Fibroblast of skin of right biceps (primary cell): ENCODE data around the gene TXNDC8.
"Not testable (repeated sequence)": the region's sequence is repeated elsewhere in the genome, so short reads cannot be mapped to it uniquely, and the experiment has no call there.

ENCODE experiments used
- DNase-seq: peaks from one replicate; pipeline ENCODE4 v3.0.0-alpha.2; 2013

Gene TXNDC8

DNA sequence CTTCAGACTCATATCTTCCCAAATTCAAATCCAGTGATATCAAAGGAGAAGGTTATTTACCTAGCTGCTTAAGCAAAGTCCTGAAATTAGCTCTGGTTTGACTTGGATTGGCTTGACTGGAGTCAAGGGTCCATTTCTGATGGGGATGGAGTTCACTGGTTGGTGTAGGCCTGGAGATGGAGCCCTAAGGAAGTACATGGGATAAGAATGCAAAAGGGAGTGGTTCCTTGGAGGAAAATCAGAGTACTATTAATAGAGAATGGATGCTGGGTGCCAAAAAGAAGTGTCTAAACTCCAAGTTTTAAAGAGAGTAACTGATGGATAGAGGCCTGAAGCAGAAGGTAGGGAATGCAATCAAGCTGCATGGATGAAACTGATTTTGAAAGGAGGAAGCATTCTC, 13.8 kb downstream of the TXNDC8 start:
- DNase-seq: no peak

DNA sequence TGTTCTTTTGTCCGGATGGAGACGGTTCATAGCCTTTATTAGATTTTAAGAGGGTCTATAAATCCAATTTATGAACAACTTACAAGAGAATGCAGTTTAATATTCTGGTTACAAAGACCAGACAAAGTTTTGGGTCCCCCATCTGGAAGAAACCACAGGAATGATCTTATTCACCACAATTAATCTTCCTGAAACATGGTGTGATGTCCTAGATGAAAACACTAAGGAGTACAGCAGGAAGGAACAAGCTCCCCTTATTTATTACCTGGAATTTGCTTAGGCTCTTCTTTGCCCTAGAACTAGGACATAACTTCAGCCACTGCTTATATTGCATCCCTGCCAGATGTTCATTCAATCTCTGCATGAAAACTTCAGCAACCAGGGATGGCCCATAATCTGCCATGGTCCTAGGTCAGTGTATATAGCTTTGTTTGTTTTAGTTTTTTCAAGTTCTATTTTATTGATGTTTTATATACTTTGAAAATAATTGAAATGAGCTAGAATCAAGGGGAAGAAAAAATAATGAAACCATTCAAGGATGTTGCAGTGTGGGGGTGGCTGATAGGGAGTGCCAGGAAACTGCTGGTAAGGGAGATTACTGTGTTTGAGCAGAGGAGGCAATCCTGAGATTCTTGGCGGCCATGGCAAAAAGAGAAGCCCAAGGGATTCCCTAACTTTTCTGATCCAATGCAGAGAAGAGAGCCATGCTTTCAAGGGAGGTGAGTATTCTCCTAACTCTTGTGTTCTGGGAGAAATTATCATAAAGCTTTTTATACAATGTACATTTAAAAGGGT, 16.8 kb downstream of the TXNDC8 start:
- DNase-seq: peak; percentile 30

DNA sequence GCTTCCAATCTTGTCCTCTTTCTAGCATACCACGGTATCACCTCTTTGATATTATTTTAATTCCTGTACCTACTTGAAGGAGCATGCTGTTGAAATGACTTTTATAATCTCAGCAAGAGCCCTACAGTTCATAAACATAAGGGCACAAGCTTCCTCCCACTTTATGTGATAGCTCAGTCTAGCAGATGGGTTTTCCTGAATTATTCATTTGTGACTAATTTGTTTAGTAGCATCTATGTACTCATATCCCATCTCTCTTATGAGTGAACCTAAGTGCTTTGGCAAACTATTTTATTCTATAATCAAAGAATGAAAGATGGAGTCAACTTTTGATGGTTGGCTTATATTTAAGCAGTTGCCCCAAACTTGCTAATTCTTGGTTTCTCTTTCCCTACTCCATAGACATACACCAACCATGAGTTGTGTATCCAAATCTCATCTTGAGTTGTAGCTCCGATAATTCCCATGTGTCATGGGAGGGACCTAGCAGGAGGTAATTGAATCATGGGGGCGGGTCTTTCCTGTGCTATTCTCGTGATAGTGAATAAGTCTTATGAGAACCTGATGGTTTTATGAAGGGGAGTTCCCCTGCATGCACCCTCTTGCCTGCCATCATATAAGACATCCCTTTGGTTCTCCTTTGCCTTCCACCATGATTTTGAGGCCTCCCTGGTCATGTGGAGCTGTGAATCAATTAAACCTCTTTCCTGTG, 17.7 kb downstream of the TXNDC8 start:
- DNase-seq: no peak

DNA sequence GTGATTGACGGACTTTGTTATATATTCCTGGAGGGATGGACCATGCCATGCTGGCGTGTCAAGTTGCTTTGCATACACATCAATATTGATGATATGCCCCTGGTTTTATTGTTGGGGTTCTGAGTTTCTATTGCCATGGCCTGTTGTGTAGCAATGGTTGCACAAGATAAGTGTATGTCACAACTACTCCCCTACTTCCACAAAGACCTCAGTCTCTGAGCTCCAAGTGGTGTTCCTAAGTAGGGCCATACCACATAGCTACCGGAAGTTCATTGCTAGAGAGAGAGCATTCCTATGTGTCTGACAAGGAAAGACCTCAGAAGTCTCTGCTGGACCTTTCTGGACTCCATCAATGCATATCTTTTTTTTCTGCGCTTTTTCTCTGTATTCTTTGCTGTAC, 19.8 kb downstream of the TXNDC8 start:
- no peak for DNase-seq

DNA sequence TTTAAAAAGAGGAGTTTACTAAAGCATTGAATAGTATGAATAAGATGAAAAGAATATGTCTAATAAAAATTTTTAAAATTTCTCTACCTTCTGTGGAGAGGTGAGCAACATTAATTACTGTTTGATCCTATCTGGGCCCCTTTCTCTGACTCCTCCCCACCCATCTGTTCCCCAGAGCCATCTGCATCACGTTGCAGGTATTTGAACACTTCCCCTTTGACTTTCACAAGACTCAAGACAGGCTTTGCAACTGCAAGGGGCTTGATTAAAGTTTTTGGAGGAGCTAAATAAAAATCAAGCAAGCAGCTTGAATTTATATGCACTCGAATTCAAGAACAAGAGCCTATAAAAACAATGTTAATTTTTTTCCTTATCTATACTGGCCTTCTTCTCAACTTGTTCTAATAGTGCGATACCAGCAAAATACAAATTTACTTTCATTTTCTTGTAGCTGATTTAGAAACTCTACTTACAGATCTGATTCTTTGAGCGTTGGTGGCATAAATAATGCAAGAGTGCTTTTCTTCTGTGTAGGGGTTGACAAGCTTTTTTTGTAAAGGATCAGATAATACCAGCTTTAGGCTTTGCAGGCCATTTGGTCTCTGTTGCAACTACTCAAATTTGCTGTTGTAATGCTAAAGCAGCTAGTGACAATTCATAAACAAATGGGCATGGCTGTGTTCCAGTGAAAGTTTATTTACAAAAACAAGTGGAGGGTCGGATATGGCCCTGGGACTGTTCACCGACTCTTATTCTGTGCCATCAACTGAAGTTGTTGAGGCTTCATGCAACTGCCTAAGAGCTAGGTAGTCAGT, 21.2 kb downstream of the TXNDC8 start:
- DNase-seq: no peak

DNA sequence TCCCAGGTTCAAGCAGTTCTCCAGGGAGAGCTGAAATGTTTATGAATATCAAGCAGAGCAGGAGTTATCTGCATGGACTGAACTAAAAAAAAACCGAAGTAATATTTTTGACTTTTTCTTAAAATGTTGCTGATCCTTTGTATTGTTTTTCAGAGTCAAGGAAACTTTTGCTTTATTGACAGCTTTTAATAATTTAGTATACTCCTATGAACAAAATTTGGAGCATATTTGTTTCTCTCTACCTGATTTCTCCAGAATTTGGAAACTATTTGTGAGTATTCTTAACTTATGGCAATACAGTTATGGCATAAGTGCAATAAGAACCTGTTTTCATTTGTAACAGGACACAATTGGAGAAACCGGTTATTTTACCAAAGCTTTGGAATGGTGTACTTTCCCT, 25.7 kb downstream of the TXNDC8 start:
- DNase-seq: not testable (repeated sequence)

DNA sequence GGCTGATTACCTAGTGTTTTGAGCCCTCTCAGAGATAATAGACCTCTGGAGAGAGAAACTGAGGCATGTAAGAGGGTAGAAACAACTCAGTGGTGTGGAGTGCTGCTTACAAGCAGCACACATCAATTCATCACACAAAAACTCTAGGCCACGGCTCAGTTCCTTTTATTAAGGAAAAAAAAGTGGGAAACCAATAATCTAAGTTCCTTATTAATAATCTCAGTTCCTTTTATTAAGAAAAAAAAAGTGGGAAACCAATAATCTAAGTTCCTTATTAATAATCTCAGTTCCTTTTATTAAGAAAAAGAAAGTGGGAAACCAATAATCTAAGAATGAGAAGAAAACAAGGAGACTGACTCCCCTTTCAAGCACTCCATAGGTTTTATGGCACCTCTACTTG, 28.0 kb downstream of the TXNDC8 start:
- no peak for DNase-seq

DNA sequence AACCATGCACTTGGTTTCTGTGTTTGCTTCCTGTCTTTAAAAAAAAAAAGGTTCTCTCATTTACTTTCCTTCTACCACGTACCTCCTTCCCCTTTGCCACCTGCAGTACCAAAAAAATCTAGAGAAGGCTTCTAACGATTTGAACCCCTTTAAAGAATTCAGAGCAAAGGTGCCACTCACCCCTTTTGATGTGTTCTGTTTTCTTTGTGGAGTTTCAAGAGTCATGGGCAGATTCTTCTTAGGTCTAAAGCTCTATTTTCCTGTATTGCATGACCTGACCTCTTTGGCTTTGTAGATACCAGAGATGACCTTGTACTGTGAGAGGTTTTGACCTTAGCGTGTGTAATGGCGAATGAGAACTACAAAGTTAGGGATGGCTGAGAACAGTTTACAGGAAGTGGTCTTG, 29.0 kb downstream of the TXNDC8 start:
- DNase-seq: no peak

DNA sequence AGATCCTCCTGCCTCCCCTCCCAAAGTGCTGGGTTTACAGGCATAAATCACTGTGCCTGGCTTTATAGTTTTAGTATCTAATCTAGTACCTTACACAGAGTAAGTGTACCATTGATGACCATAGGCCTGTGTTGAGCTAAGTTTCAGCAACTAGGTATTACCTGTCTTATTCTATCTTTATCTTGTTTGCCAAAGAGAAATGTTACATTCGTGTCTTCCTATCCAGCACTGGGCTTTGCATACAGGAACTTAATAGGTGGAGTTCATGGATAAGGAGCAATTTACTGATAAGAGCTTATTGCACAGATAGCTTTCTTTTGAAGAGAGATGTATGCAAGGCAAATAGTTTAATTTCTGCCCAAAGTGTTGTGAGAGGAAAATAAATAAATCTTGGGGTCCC, 30.5 kb downstream of the TXNDC8 start:
- DNase-seq: no peak

DNA sequence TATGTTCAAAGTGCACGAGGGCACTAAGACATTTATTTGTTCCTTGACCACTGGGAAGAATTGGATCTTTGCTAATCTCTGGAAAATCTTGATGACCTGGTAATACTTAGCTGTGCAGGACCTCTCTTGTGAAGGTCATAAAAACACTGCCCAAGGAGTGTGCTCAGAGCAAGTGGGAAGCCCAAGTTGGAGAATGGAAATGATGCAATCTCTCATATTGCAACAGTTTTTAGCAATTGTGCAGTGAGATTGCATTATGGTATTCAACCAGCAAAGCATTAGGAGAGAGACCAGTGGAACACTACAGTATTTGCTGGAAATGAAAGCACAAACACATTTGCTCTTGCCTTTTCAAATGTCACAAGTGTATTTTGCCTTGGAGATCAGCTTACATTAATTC, 34.5 kb downstream of the TXNDC8 start:
- peak; percentile 58 for DNase-seq

DNA sequence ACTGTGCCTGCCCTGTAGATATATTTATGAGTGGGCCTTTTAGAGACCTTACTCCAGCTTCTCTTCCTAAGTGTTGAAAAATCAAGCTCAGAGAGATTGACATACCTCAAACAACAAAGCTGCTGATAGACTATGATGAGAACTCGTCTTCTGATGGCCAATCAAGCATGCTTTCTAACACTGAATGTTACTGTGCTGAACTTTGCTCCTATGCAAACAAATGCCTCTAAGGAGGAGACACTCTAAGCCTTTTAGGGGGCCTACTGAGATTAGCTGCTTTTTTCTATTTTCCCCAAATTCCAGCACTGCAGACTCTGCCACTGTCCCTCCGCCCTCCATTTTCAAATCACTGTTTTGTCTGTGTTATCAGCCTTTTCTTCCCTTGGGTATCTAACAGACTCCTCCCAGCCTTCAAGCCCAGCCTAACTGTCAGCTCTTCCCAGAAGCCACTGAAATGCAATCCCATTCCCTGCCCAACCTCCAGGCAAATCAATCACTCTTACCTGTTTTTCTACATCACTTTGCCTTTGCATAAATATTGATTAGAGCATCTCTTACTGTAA, 39.5 kb downstream of the TXNDC8 start:
- no peak for DNase-seq

DNA sequence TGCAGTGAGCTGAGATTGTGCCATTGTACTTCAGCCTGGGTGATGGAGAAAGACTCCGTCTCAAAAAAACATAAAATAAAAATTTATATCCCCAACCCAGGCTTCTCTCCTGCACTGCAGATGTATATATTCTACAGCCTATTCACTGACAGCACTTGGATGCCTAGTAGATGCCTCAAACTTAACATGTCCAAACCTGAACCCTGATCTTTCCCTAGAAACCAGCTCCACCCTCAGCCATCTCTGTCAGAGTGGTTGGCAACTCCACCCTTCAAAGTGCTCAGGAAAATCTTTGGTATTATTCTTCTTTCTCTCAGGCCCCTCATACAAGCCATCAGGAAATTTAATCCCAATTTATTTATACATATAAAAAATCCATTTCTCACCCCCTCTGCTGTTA, 44.4 kb downstream of the TXNDC8 start:
- DNase-seq: no peak

DNA sequence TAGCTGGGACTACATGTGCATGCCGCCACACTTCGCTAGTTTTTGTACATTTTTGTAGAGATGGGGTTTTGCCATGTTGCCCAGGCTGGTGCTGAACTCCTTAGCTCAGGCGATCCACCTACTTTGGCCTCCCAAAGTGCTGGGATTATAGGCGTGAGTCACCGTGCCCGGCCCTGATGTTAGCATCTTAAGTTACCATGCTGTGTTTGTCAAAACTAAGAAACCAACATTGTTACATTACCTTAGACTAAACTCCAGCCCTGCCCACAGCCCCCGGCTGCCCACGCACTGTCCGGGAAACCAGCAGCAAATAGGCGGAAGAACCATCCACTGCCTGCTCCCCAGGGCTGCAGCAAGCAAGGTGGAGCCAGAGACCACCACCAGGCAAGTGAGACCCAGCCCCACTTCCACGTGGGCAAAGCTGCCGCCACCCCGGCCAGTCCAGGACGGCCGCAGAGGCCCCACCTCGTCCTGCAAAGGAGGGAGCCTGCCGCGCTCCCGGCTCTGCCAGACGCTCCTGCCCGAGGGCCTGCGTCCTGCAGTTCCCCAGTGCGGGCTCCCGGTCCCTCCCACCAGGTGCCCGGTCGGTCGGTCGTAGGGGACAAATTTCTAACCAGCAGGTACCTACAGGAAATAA, 45.6 kb downstream of the TXNDC8 start:
- no peak for DNase-seq

DNA sequence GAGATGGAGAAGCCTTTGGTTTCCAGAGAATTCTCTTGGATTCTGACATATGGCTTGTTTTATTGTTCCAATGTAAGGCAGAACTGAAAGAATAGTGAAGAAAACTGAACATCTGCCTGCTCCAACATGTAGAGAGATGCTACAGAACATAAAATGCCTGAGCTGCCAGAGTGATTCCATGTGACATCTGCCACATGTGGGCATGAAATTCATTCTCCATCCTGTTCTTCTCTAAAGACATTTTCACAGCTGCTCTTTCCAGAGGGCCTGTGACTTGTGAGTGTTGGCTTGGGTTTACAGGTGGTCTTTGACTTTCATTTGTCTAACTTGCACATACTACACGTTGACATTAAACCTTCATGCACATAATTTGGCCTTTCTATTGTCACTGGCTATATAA, 47.7 kb downstream of the TXNDC8 start:
- DNase-seq: no peak

DNA sequence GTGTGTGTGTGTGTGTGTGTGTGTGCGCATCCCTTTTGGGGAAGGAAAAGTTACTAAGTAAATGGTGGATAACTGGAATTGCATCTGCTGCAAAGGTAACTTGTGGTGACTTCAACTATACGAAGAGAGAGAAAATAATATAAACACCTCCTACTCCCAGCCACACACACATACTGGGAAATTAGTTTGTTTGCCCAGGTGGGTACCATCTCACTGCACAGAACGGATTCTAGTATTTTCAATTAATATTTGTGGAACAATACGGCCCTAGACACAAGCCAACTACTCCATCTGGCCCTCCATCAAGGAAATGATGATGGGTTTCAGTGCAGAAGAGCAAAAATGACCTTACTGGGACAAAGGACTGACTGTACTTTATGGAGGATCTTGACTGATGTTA, 49.2 kb downstream of the TXNDC8 start:
- DNase-seq: no peak

DNA sequence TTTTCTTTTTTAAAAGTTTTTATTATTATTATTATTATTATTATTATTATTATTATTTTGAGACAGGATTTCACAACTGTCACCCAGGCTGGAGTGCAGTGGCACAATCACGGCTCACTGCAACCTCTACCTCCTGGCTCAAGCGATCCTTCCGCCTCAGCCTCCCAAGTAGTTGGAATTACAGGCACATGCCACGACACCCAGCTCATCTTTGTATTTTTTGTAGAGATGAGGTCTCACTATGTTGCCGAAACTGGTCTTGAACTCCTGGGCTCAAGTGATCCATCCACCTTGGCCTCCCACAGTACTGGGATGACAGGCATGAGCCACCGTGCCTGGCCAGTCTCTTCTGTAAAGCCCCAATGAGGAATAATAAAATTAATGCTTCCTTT, 50.4 kb downstream of the TXNDC8 start:
- no peak for DNase-seq

DNA sequence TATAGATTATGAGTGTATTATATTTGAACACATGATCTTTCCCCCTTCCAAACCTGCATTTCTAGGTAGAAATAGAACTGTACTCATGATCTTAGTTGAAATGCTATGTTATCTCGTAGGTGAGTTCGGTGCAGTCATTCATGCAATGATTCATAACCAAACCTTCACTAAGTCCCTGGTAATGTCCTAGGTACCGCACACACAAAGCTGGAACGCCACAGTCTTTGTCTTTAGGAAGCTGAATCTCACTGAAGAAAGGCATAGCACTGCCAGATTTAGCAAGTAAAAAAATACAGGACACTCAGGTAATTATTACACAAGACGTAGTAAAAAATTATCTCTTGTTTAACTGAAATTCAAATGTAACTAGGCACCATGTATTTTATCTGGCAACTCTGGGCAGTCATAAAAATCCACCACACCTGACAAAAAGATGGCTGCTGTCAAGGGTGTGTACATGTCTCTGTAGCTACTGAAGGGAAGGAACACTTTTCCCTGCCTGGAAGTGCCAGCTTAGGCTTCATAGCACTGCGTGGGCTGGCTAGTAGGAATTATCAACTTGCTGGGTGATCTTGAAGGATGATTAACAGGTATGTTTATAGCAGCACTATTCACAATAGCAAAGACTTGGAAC, 53.3 kb downstream of the TXNDC8 start:
- DNase-seq: no peak

DNA sequence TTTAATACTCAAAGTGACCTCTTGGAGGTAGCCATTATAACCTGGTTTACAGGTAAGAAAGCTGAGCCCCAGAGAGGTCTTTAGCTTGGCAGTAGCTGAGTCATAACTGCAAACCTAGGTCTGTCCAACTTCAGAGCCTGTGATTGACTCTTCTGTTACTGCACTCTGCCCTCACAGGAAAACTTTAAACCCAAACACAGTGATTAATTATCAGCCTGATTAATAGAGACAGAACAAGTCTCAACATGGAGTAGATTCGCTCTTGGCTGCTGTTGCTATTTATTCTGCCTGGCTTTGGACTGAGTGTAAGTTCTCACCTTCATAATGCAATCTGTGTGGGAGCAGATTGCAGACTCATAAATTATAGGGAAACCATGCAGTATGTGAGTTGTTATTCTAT, 53.9 kb downstream of the TXNDC8 start:
- DNase-seq: no peak

DNA sequence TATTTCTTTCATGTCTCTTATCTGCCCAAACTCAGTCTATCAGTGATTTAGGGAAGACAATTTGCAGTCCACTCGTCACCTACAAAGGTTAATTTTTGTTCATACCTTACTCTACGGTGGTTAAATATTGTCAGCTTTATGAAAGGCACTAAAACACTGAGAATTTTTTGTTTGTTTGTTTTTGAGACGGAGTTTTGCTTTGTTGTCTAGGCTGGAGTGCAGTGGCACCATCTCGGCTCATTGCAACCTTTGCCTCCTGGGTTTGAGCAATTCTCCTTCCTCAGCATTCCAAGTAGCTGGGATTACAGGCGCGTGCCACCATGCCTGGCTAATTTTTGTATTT, 55.0 kb downstream of the TXNDC8 start:
- DNase-seq: no peak

DNA sequence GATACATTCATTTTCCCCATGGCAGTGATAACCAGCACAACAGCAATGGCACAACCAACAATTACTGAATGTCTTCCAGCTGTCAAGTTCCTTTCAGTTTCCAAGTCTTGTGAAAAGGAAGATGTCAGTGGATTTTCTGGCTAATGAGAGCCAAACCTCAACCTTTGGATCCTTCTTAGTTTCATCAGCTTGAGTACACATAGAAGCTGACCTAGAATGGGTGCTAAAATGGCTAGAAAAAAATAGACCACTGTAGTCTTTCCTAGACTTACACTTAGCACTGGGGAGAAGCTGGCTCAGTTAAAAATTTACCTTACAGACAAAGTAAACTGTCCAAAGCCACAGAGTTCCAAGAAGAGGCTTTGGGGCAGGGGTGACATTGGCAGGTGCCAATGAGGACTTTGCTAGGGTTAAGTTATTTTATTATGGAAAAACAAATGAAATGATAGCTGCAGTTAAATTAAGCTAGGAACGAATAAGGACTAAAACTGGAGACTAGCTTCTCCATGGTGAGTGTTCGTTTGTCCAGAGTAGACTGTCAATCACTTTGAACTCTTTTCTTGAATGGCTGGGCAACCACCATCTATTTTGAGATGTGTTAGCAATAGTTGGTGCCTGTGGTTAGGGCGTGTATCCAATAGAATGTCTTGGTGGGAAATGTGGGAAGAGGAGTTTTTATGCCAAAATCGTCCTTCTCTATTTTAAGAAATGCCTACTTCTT, 55.5 kb downstream of the TXNDC8 start:
- no peak for DNase-seq

DNA sequence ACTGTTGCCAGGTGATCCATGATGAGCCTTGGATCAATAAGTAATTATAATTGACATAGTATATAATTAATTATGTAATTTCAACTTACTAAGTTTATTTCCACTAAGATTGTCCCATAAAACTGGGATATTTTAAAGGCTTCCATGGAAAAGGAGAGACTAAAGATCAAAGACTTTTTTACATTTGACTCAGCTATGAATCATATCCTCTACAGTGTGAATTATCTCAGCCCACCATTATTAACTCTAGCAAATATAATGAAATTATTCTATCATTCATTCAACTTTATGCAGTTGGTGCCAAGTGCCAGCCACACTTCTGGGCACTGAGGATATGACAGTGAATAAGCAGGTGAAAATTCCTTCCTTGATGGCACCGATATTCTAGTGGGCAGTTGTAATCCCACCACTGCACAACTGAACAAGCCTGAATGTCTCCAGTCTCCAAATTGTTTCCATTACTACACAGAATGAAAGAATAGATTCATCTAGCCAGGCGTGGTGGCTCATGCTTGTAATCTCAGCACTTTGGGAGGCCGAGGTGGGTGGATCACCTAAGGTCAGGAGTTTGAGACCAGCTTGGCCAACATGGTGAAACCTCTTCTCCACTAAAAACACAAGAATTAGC, 59.5 kb downstream of the TXNDC8 start:
- no peak for DNase-seq
